ENCODE data around the gene CDK5R1.

GRCh38 chr17:32510466-32510865, 23.7 kb downstream of the CDK5R1 start:
- TF ChIP-seq EZH2 (IDR thresholded peaks at IDR 0.05; ENCODE audit: borderline replicate concordance, insufficient read depth, low read depth, low read length, poor library complexity, severe bottlenecking) (no peak), CTCF (IDR thresholded peaks at IDR 0.05) (no peak)
